ENCODE measurements around the gene ST6GALNAC5.

GRCh38 chr1:77064246-77064645 is 197.0 kb downstream of the ST6GALNAC5 start:
- TF ChIP-seq GATA3 (IDR thresholded peaks at IDR 0.05; ENCODE audit: low read depth, low read length) (no peak), GATA2 (IDR thresholded peaks at IDR 0.05; ENCODE audit: low read depth, low read length) (no peak)
